Sigmoid colon (tissue), 7 donors: ENCODE data around the gene PIGM. TPM values are rescaled to one million over a fixed set of nuclear protein-coding genes. Genes with fewer than 3 reads are reported as not detected.

Experiments used
- DNase-seq: peaks from one replicate; pipeline ENCODE4 v3.0.0-alpha.2; 2019
- H3K27ac ChIP-seq, 4 donors: fragments of 200-600 bp; sonication (generic); one replicate each; pipeline ENCODE4 v1.5.1; 2016 to 2019; ENCODE audit warnings: mild to moderate bottlenecking in 1 of 4
- H3K27me3 ChIP-seq, 3 donors: fragments of 200-600 bp; sonication (generic); one replicate each; pipeline ENCODE4 v1.5.1; 2019; ENCODE audit warnings: mild to moderate bottlenecking in 1 of 3
- H3K36me3 ChIP-seq, 4 donors: fragments of 200-600 bp; sonication (generic); one replicate each; pipeline ENCODE4 v1.5.1; 2016 to 2019
- H3K4me1 ChIP-seq, 4 donors: fragments of 200-600 bp; sonication (generic); one replicate each; pipeline ENCODE4 v1.5.1; 2017 to 2019
- H3K4me3 ChIP-seq, 4 donors: fragments of 200-600 bp; sonication (generic); one replicate each; pipeline ENCODE4 v1.5.1; 2017 to 2019; ENCODE audit warnings: mild to moderate bottlenecking in 2 of 4, moderate library complexity in 1 of 4
- H3K9me3 ChIP-seq, 4 donors: fragments of 200-600 bp in 3 of 4; sonication (generic) in 3 of 4; one replicate each; pipeline versions ENCODE4 v1.5.1 to v1.6.1; 2013 to 2019
- EP300 ChIP-seq, 4 donors: sonication (generic); formaldehyde crosslinking; IDR thresholded peaks; one replicate each; pipeline ENCODE4 v1.6.1; 2017; ENCODE audit warnings: antibody characterized with exemption in 4 of 4
- POLR2A ChIP-seq, 2 donors: fragments of 450-650 bp; IDR thresholded peaks; one replicate each; pipeline ENCODE4 v1.6.1; 2016; ENCODE audit warnings: antibody characterized with exemption in 2 of 2, mild to moderate bottlenecking in 2 of 2, moderate library complexity in 2 of 2
- POLR2AphosphoS5 ChIP-seq, 4 donors: sonication (generic); formaldehyde crosslinking; IDR thresholded peaks; one replicate each; pipeline ENCODE4 v1.6.1; 2017; ENCODE audit warnings: antibody characterized with exemption in 4 of 4
- WGBS, 2 donors: extraction: QIAGEN DNeasy Blood & Tissue Kit; methylation state at CpG; one replicate each; pipeline ENCODE4 v1.1.7; 2013; 5-methylcytosine and 5-hydroxymethylcytosine counted together
- intact Hi-C: fragments of 100-400 bp; cut with DNase I; formaldehyde crosslinking; loops from one replicate; pipeline ENCODE4 v1.15.1; 2023
- polyA plus RNA-seq, 3 donors: library from polyadenylated mRNA; stranded (reverse); fragments of 200-250 nt; gene quantifications; one replicate each; pipeline ENCODE4 v1.2.3, GENCODE V29; 2013
- total RNA-seq, 4 donors: library from RNA; depleted of rRNA; stranded (reverse); fragments of >200 nt; gene quantifications; one replicate each; pipeline ENCODE4 v1.1.0, GENCODE V29; 2016
- TF ChIP-seq, protein P1 (sequence below), 4 experiments: fragments of 450-650 bp in 3 of 4; fragments of 200-600 bp in 1 of 4; IDR thresholded peaks; one replicate each; pipeline ENCODE4 v1.5.1; 2016 to 2019; ENCODE audit warnings: antibody characterized with exemption in 4 of 4, mild to moderate bottlenecking in 3 of 4, moderate library complexity in 2 of 4
- donor health status: healthy with polysubstance abuse.
- donor health status: Bipolar disorder and iron deficiency.
- donor health status: healthy.

The PIGM gene
- total and polyA plus RNA-seq, 7 donors, result 0.60 to 4.7 (median 3.6) TPM

DNA sequence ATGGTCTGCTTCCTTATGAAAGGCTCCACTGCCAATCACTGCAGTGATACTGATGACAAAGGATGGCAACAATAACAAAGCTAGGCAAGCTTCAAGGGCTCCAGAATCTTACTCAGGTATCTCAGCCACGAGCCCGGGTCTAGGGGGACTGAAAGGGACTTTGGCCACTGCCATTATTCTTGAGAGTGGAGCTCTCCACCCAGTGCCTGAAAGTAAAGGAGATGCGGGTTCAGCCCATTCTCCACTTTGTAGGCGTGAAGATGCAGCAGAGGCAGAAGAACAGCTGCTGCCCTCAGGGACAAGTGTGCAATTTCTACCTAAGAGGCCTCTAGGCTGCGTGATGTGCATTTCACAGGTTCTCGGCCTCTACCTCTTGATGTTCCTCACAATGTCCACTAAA lies 46.3 kb downstream of the PIGM start:
- intact Hi-C loops, result no loop called here
- no peak for DNase-seq
- 92 to 93% methylated on average over 6 of the region's 6 CpGs for WGBS, 2 donors

DNA sequence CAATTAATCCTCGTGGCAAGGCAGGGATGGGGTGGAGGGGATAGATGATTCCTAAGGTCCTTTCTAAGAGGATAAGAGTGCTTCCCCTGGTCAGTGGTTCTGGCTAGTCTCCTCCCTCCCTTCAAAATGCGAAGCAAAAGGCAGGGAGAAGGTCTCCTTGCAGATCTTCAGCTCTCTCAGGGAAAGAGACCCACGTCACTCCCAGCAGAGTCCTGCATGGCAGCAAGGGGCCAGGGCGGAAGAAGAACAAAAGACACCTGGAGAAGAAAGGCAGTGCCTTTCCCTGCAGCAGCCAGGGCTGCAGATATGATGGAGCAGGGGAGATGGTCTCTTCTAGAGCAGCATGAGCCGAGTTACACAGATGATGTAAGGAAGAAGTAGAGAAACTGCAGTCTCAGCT lies 48.1 kb downstream of the PIGM start:
- Histone ChIP-seq H3K36me3 (no peaks in the 10 kb centered on the region), H3K4me3 (no peak overlapping the region), H3K27ac (no peak overlapping the region), H3K9me3 (no peaks in the 10 kb centered on the region), H3K27me3 (no peaks in the 10 kb centered on the region), H3K4me1 (peaks cover 0 to 15% (median 11%) of the 10 kb centered on the region in 4 donors)
- intact Hi-C loops, result no loop called here
- 74 to 78% methylated on average over 5 of the region's 5 CpGs for WGBS, 2 donors
- no peak for DNase-seq
- TF ChIP-seq EP300 (IDR thresholded peaks at IDR 0.05), result no peak
- TF ChIP-seq POLR2A (IDR thresholded peaks at IDR 0.05), result no peak
- no peak for TF ChIP-seq POLR2AphosphoS5 (IDR thresholded peaks at IDR 0.05)
- TF ChIP-seq, protein P1, sequence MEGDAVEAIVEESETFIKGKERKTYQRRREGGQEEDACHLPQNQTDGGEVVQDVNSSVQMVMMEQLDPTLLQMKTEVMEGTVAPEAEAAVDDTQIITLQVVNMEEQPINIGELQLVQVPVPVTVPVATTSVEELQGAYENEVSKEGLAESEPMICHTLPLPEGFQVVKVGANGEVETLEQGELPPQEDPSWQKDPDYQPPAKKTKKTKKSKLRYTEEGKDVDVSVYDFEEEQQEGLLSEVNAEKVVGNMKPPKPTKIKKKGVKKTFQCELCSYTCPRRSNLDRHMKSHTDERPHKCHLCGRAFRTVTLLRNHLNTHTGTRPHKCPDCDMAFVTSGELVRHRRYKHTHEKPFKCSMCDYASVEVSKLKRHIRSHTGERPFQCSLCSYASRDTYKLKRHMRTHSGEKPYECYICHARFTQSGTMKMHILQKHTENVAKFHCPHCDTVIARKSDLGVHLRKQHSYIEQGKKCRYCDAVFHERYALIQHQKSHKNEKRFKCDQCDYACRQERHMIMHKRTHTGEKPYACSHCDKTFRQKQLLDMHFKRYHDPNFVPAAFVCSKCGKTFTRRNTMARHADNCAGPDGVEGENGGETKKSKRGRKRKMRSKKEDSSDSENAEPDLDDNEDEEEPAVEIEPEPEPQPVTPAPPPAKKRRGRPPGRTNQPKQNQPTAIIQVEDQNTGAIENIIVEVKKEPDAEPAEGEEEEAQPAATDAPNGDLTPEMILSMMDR (IDR thresholded peaks at IDR 0.05), result no peak

More for the DNA sequence above, 46.3 kb downstream of the PIGM start:
- peaks cover 0 to 12% (median 7%) of the 10 kb centered on the region in 4 donors for H3K4me1 ChIP-seq
- TF ChIP-seq POLR2AphosphoS5 (IDR thresholded peaks at IDR 0.05) (no peak), EP300 (IDR thresholded peaks at IDR 0.05) (no peak), POLR2A (IDR thresholded peaks at IDR 0.05) (no peak)
- TF ChIP-seq, protein P1 (IDR thresholded peaks at IDR 0.05), result no peak
- H3K36me3 ChIP-seq, result no peaks in the 10 kb centered on the region
- no peaks in the 10 kb centered on the region for H3K9me3 ChIP-seq
- H3K27me3 ChIP-seq, result no peaks in the 10 kb centered on the region
- no peak overlapping the region for H3K27ac ChIP-seq
- no peak overlapping the region for H3K4me3 ChIP-seq

GRCh38 chr1:159982280-159982679 lies 49.5 kb downstream of the PIGM start:
- TF ChIP-seq EP300 (IDR thresholded peaks at IDR 0.05) (no peak), POLR2A (IDR thresholded peaks at IDR 0.05) (no peak), POLR2AphosphoS5 (IDR thresholded peaks at IDR 0.05) (no peak)
- TF ChIP-seq, protein P1 (IDR thresholded peaks at IDR 0.05), result no peak
- no peak overlapping the region for H3K4me3 ChIP-seq
- WGBS, 2 donors, result 65 to 70% methylated on average over 6 of the region's 6 CpGs
- no peaks in the 10 kb centered on the region for H3K27me3 ChIP-seq
- H3K27ac ChIP-seq, result no peak overlapping the region
- intact Hi-C loops, result no loop called here
- H3K9me3 ChIP-seq, result no peaks in the 10 kb centered on the region
- no peaks in the 10 kb centered on the region for H3K36me3 ChIP-seq
- H3K4me1 ChIP-seq, result peaks cover 0 to 20% (median 15%) of the 10 kb centered on the region in 4 donors
- DNase-seq, result no peak

DNA sequence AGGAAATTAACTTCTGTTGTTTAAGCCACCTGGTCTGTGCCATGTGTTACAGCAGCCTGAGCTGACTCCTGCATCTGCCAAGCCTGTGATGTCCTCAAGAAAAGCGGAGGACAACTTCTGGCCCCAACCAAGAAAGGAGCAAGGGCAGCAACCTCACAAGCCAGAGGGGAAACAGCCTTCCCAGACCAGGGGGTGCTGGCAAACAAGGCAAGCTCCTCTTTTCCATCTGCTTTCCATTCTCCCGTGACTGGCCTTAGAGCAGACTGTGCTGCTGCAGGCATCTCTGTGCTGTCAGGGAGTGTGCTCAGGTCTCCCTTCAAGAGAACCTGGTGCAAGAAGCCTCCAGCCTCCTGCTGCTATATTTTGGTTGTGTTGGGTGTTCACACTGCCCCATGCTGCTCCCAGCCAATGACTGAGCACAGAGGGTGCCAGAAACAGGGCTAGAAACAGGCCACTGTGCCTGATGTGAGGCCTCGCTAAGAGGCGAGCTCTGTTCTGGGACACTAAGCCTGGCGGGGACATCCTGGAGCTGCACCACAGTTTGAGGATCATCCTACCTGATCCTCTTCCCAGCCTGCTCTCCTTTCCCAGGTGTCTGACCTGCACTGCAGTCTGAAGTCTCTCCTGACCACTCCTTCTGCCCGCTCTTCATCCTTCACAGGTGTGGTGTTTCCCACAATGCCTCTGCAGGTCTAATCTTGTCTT lies 50.3 kb downstream of the PIGM start:
- Histone ChIP-seq H3K9me3 (no peaks in the 10 kb centered on the region), H3K27me3 (no peaks in the 10 kb centered on the region), H3K27ac (no peak overlapping the region), H3K4me1 (peaks cover 0 to 20% (median 15%) of the 10 kb centered on the region in 4 donors), H3K4me3 (no peak overlapping the region), H3K36me3 (no peaks in the 10 kb centered on the region)
- 90 to 94% methylated on average over 6 of the region's 6 CpGs for WGBS, 2 donors
- intact Hi-C loops, result no loop called here
- DNase-seq, result no peak
- TF ChIP-seq, protein P1 (IDR thresholded peaks at IDR 0.05), result no peak
- TF ChIP-seq POLR2A (IDR thresholded peaks at IDR 0.05) (no peak), EP300 (IDR thresholded peaks at IDR 0.05) (no peak), POLR2AphosphoS5 (IDR thresholded peaks at IDR 0.05) (no peak)
